ENCODE data around the gene RNU6-9.

GRCh38 chr19:919199-920050 is 26.1 kb downstream of the RNU6-9 start:
- TF ChIP-seq CTCF (IDR thresholded peaks at IDR 0.05), result no peak
- no peak for TF ChIP-seq EZH2 (IDR thresholded peaks at IDR 0.05; ENCODE audit: borderline replicate concordance, insufficient read depth, low read depth, low read length, poor library complexity, severe bottlenecking)

Data from B cell (primary cell).